ENCODE data around the gene SSUH2.

Gene SSUH2

GRCh38 chr3:8642001-8642400 lies 2.6 kb downstream of the SSUH2 start:
- H3K4me3 ChIP-seq (ENCODE audit: low read depth, low read length), result no peak overlapping the region

GRCh38 chr3:8641472-8641871 lies 3.1 kb downstream of the SSUH2 start:
- no peak overlapping the region for H3K4me3 ChIP-seq (ENCODE audit: low read depth, low read length)
- no peak for TF ChIP-seq CTCF (IDR thresholded peaks at IDR 0.05; ENCODE audit: borderline replicate concordance, insufficient read depth, low read depth, low read length)

More at GRCh38 chr3:8642001-8642400, 2.6 kb downstream of the SSUH2 start:
- TF ChIP-seq CTCF (IDR thresholded peaks at IDR 0.05; ENCODE audit: borderline replicate concordance, insufficient read depth, low read depth, low read length), result no peak

GRCh38 chr3:8640223-8640622 lies 4.4 kb downstream of the SSUH2 start:
- no peak for TF ChIP-seq CTCF (IDR thresholded peaks at IDR 0.05; ENCODE audit: borderline replicate concordance, insufficient read depth, low read depth, low read length)
- no peak overlapping the region for H3K4me3 ChIP-seq (ENCODE audit: low read depth, low read length)

- no peak for TF ChIP-seq CTCF (IDR thresholded peaks at IDR 0.05; ENCODE audit: borderline replicate concordance, insufficient read depth, low read depth, low read length)
- H3K4me3 ChIP-seq (ENCODE audit: low read depth, low read length), result no peak overlapping the region
Measured at GRCh38 chr3:8639659-8640000, 5.0 kb downstream of the SSUH2 start.

GRCh38 chr3:8638994-8639658 lies 5.5 kb downstream of the SSUH2 start:
- TF ChIP-seq CTCF (IDR thresholded peaks at IDR 0.05; ENCODE audit: borderline replicate concordance, insufficient read depth, low read depth, low read length), result no peak
- H3K4me3 ChIP-seq (ENCODE audit: low read depth, low read length), result no peak overlapping the region

- TF ChIP-seq CTCF (IDR thresholded peaks at IDR 0.05; ENCODE audit: borderline replicate concordance, insufficient read depth, low read depth, low read length), result no peak
- H3K4me3 ChIP-seq (ENCODE audit: low read depth, low read length), result no peak overlapping the region
Measured at GRCh38 chr3:8637348-8637747, 7.2 kb downstream of the SSUH2 start.

GRCh38 chr3:8635631-8636030 lies 9.0 kb downstream of the SSUH2 start:
- H3K4me3 ChIP-seq (ENCODE audit: low read depth, low read length), result no peak overlapping the region
- no peak for TF ChIP-seq CTCF (IDR thresholded peaks at IDR 0.05; ENCODE audit: borderline replicate concordance, insufficient read depth, low read depth, low read length)
